Measurements from ENCODE around the gene SEMA4A. TPM values are rescaled to one million over a fixed set of nuclear protein-coding genes. Genes with fewer than 3 reads are reported as not detected.
A peak's percentile ranks its signal among the peaks of the same experiment; 100 is the strongest.

SEMA4A gene
- total RNA-seq, 4 donors from 2014 or later, result 1.7 to 4.1 (median 2.6) TPM

GRCh38 chr1:156146020-156146768 lies 7.2 kb upstream of the SEMA4A start:
- H3K4me1 ChIP-seq, result peaks cover 24 to 52% (median 48%) of the 10 kb centered on the region in 4 donors
- H3K9me3 ChIP-seq, result no peaks in the 10 kb centered on the region
- H3K36me3 ChIP-seq, result no peaks in the 10 kb centered on the region
- intact Hi-C loops (cut with DNase I), result loop anchor here (1.0 kb wide), 1 partner anchor 79 kb away; no protein-coding TSS in a partner anchor
- no peak for DNase-seq (ENCODE audit: extremely low spot score)
- H3K27ac ChIP-seq (replicated peaks in 1 of 4), result peak overlapping the region in 1 of 4 donors; percentile 19
- TF ChIP-seq POLR2AphosphoS5 (IDR thresholded peaks at IDR 0.05), result peak; percentile 33 to 41
- TF ChIP-seq POLR2A (IDR thresholded peaks at IDR 0.05; ENCODE audit: low read depth), result no peak
- TF ChIP-seq CTCF (IDR thresholded peaks at IDR 0.05), result peak; percentile 69 to 78 (median 76)
- peak overlapping the region in 3 of 4 donors; percentile 7 to 22 (median 13) for H3K4me3 ChIP-seq
- 13% methylated on average over 13 of the region's 13 CpGs for WGBS
- H3K27me3 ChIP-seq, result peaks cover 0 to 25% (median 4%) of the 10 kb centered on the region in 4 donors

- H3K36me3 ChIP-seq, result no peaks in the 10 kb centered on the region
- peak overlapping the region in 2 of 4 donors; percentile 13 to 22 for H3K4me3 ChIP-seq
- 20% methylated on average over 9 of the region's 9 CpGs for WGBS
- H3K27me3 ChIP-seq, result peaks cover 0 to 32% (median 4%) of the 10 kb centered on the region in 4 donors
- H3K27ac ChIP-seq (replicated peaks in 1 of 4), result peak overlapping the region in 1 of 4 donors; percentile 19
- H3K4me1 ChIP-seq, result peaks cover 17 to 45% (median 41%) of the 10 kb centered on the region in 4 donors
- no peak for DNase-seq (ENCODE audit: extremely low spot score)
- intact Hi-C loops (cut with DNase I), result loop anchor here (1.0 kb wide), 1 partner anchor 78 kb away; no protein-coding TSS in a partner anchor
- TF ChIP-seq POLR2AphosphoS5 (IDR thresholded peaks at IDR 0.05), result peak in 1 of 2 donors; percentile 1
- no peak for TF ChIP-seq EP300 (IDR thresholded peaks at IDR 0.05)
- no peak for TF ChIP-seq POLR2A (IDR thresholded peaks at IDR 0.05; ENCODE audit: low read depth)
- no peak for TF ChIP-seq CTCF (IDR thresholded peaks at IDR 0.05)
- H3K9me3 ChIP-seq, result no peaks in the 10 kb centered on the region
Measured at GRCh38 chr1:156146769-156147405, 6.5 kb upstream of the SEMA4A start.

GRCh38 chr1:156148216-156148615 lies 5.2 kb upstream of the SEMA4A start:
- peaks cover 0 to 45% (median 4%) of the 10 kb centered on the region in 4 donors for H3K27me3 ChIP-seq
- H3K4me3 ChIP-seq, result no peak overlapping the region
- H3K27ac ChIP-seq (replicated peaks in 1 of 4), result peak overlapping the region in 1 of 4 donors; percentile 4
- TF ChIP-seq CTCF (IDR thresholded peaks at IDR 0.05), result no peak
- no peak for TF ChIP-seq POLR2AphosphoS5 (IDR thresholded peaks at IDR 0.05)
- TF ChIP-seq EP300 (IDR thresholded peaks at IDR 0.05), result no peak
- TF ChIP-seq POLR2A (IDR thresholded peaks at IDR 0.05; ENCODE audit: low read depth), result no peak
- H3K9me3 ChIP-seq, result no peaks in the 10 kb centered on the region
- DNase-seq (ENCODE audit: extremely low spot score), result no peak
- H3K4me1 ChIP-seq, result peaks cover 17 to 44% (median 37%) of the 10 kb centered on the region in 4 donors
- 66% methylated on average over 6 of the region's 6 CpGs for WGBS
- intact Hi-C loops (cut with DNase I), result no loop called here
- H3K36me3 ChIP-seq, result no peaks in the 10 kb centered on the region

GRCh38 chr1:156149374-156150332 lies 3.7 kb upstream of the SEMA4A start:
- DNase-seq (ENCODE audit: extremely low spot score), result no peak
- H3K27me3 ChIP-seq, result peaks cover 0 to 45% (median 4%) of the 10 kb centered on the region in 4 donors
- H3K4me3 ChIP-seq, result no peak overlapping the region
- WGBS, result 26% methylated on average over 18 of the region's 20 CpGs
- intact Hi-C loops (cut with DNase I), result no loop called here
- no peaks in the 10 kb centered on the region for H3K9me3 ChIP-seq
- no peak overlapping the region for H3K27ac ChIP-seq (replicated peaks in 1 of 4)
- TF ChIP-seq POLR2A (IDR thresholded peaks at IDR 0.05; ENCODE audit: low read depth) (no peak), CTCF (IDR thresholded peaks at IDR 0.05) (no peak), EP300 (IDR thresholded peaks at IDR 0.05) (no peak), POLR2AphosphoS5 (IDR thresholded peaks at IDR 0.05) (no peak)
- peaks cover 17 to 32% (median 25%) of the 10 kb centered on the region in 4 donors for H3K4me1 ChIP-seq
- no peaks in the 10 kb centered on the region for H3K36me3 ChIP-seq
